ENCODE data around the gene GFOD1.

The GFOD1 gene

DNA sequence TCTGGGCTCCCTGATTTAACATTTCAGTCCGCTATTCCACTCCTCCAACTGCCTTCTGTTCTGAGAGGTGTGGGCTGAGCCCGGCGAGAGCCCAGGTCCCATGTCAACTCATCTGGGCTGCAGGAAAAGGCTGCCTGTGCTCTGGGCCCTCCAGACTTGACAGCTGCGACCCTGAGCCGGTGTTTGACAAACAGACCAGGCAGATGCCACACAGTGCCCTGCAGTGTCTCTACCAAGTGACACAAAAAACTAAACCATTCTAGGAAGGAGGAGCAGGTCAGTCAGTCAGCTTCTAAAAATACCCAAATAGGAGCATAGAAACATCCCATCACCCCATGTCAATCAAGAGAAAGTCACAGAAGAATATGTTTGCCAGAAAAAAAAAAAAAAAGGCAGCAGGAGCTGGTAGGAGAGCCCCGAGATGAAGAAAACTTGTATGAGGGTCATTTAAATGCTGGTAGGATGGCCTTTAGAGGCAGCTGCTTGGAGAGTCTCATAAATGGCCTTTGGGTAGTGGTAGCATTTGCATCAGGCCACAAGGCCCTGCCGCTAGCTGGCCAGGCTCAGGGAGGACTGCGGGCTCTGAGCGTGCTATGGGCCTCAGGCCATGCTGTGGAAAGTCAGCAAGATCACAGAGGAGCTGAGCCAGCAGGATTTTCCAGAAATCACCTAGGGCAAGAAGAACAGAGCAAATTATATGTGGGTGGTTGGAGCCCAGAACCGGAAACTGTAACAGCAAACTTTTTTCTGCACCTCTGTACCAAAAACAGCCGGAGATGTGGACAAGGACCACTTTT lies 36.6 kb upstream of the GFOD1 start:
- H3K14ac ChIP-seq (ENCODE audit: low read length): no peak overlapping the region
- WGBS, 2 donors (ENCODE audit: extremely low coverage in 2 of 2, insufficient read length in 2 of 2, insufficient replicate concordance in 1 of 2): no CpG with 5 or more reads among the region's 11 CpGs
- DNase-seq (ENCODE audit: low spot score): no peak
- H3K79me1 ChIP-seq (ENCODE audit: low read depth, low read length): no peaks in the 10 kb centered on the region
- no peak overlapping the region for H3K9ac ChIP-seq (ENCODE audit: low read depth, low read length, poor library complexity)
- H2BK12ac ChIP-seq (ENCODE audit: low read length): no peak overlapping the region
- H2AFZ ChIP-seq (ENCODE audit: low read length): no peak overlapping the region
- H2BK15ac ChIP-seq (ENCODE audit: low read length): no peak overlapping the region
- H3K9me3 ChIP-seq (replicated peaks in 1 of 2; ENCODE audit: control insufficient read depth in 2 of 2, insufficient read depth in 1 of 2, low read depth in 1 of 2, low read length in 2 of 2): no peaks in the 10 kb centered on the region
- no peak overlapping the region for H2BK120ac ChIP-seq (ENCODE audit: low read depth, low read length)
- H2AK5ac ChIP-seq (ENCODE audit: low read depth, low read length): no peak overlapping the region
- no peak overlapping the region for H3K27ac ChIP-seq (replicated peaks; ENCODE audit: low read length)
- no peak overlapping the region for H4K91ac ChIP-seq (ENCODE audit: low read depth, low read length, poor library complexity)
- no peak overlapping the region for H3K18ac ChIP-seq (ENCODE audit: low read length)
- H3K27me3 ChIP-seq (ENCODE audit: control insufficient read depth in 3 of 3, insufficient read depth in 3 of 3, low read depth in 1 of 3, low read length in 3 of 3): no peaks in the 10 kb centered on the region
- peaks cover 3% of the 10 kb centered on the region in 2 donors for H3K4me1 ChIP-seq (ENCODE audit: control insufficient read depth in 2 of 2, insufficient read depth in 1 of 2, low read depth in 1 of 2, low read length in 2 of 2)
- no peak overlapping the region for H3K4me3 ChIP-seq (ENCODE audit: low read length in 2 of 2)
- no peak overlapping the region for H4K8ac ChIP-seq (ENCODE audit: low read depth, low read length)
- H3K23ac ChIP-seq (ENCODE audit: low read depth, low read length, poor library complexity): no peak overlapping the region
- no peaks in the 10 kb centered on the region for H3K36me3 ChIP-seq (replicated peaks in 1 of 2; ENCODE audit: control insufficient read depth in 2 of 2, insufficient read depth in 2 of 2, low read length in 2 of 2)
- no peak overlapping the region for H3K4ac ChIP-seq (ENCODE audit: low read length)
- H3K4me2 ChIP-seq (ENCODE audit: insufficient read depth, low read length, poor library complexity, severe bottlenecking): no peak overlapping the region
- H2BK5ac ChIP-seq (ENCODE audit: low read length): no peak overlapping the region

DNA sequence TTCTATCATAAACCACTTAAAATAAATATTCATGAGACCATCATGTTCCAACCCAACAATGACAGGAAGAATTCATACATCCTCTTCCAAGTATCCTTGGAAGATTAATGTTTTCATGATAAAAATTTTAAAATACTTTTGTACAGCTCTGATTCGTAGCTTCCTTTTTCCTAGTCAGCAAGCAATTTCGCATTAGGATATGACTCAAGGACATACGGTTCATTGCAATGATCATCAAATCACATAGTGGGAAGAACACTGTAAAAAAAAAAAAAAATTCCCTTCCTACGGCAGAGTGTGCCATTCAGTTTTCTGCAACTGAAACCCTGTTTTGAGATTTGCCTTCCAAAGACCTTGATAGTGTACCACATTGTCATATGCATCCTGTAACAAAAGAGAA lies 35.3 kb upstream of the GFOD1 start:
- Histone ChIP-seq H2BK12ac (ENCODE audit: low read length) (no peak overlapping the region), H2BK120ac (ENCODE audit: low read depth, low read length) (no peak overlapping the region), H3K4me3 (ENCODE audit: low read length in 2 of 2) (no peak overlapping the region), H4K91ac (ENCODE audit: low read depth, low read length, poor library complexity) (no peak overlapping the region), H3K4me1 (ENCODE audit: control insufficient read depth in 2 of 2, insufficient read depth in 1 of 2, low read depth in 1 of 2, low read length in 2 of 2) (no peaks in the 10 kb centered on the region), H2BK5ac (ENCODE audit: low read length) (no peak overlapping the region), H3K27ac (replicated peaks; ENCODE audit: low read length) (no peak overlapping the region), H3K4ac (ENCODE audit: low read length) (no peak overlapping the region), H4K8ac (ENCODE audit: low read depth, low read length) (no peak overlapping the region), H3K9ac (ENCODE audit: low read depth, low read length, poor library complexity) (no peak overlapping the region), H3K27me3 (ENCODE audit: control insufficient read depth in 3 of 3, insufficient read depth in 3 of 3, low read depth in 1 of 3, low read length in 3 of 3) (no peaks in the 10 kb centered on the region), H3K36me3 (replicated peaks in 1 of 2; ENCODE audit: control insufficient read depth in 2 of 2, insufficient read depth in 2 of 2, low read length in 2 of 2) (no peaks in the 10 kb centered on the region), H2AK5ac (ENCODE audit: low read depth, low read length) (no peak overlapping the region), H3K14ac (ENCODE audit: low read length) (no peak overlapping the region), H3K79me1 (ENCODE audit: low read depth, low read length) (no peaks in the 10 kb centered on the region), H3K9me3 (replicated peaks in 1 of 2; ENCODE audit: control insufficient read depth in 2 of 2, insufficient read depth in 1 of 2, low read depth in 1 of 2, low read length in 2 of 2) (no peaks in the 10 kb centered on the region), H3K4me2 (ENCODE audit: insufficient read depth, low read length, poor library complexity, severe bottlenecking) (no peak overlapping the region), H2BK15ac (ENCODE audit: low read length) (no peak overlapping the region), H2AFZ (ENCODE audit: low read length) (no peak overlapping the region), H3K18ac (ENCODE audit: low read length) (no peak overlapping the region), H3K23ac (ENCODE audit: low read depth, low read length, poor library complexity) (no peak overlapping the region)
- WGBS, 2 donors (ENCODE audit: extremely low coverage in 2 of 2, insufficient read length in 2 of 2, insufficient replicate concordance in 1 of 2): no CpG with 5 or more reads among the region's 4 CpGs
- DNase-seq (ENCODE audit: low spot score): no peak

DNA sequence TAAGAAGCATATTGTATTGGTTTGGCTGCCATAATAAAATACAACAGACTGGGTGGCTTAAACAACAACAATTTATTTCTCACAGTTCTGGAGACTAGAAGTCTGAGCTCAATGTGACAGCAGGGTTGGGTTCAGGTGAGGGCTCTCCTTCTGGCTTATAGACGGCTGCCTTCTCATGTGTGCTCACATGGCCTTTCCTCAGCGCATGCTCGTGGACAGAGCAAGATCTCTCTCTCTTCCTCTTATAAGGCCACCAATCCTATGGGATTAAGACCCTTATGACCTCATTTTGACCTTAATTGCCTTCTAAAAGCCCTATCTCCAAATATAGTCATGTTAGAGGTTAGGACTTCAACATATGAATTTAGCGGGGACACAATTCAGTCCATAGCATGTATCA lies 32.4 kb upstream of the GFOD1 start:
- no CpG with 5 or more reads among the region's 4 CpGs for WGBS, 2 donors (ENCODE audit: extremely low coverage in 2 of 2, insufficient read length in 2 of 2, insufficient replicate concordance in 1 of 2)
- no peaks in the 10 kb centered on the region for H3K36me3 ChIP-seq (replicated peaks in 1 of 2; ENCODE audit: control insufficient read depth in 2 of 2, insufficient read depth in 2 of 2, low read length in 2 of 2)
- no peaks in the 10 kb centered on the region for H3K4me1 ChIP-seq (ENCODE audit: control insufficient read depth in 2 of 2, insufficient read depth in 1 of 2, low read depth in 1 of 2, low read length in 2 of 2)
- H2BK5ac ChIP-seq (ENCODE audit: low read length): no peak overlapping the region
- no peak overlapping the region for H3K14ac ChIP-seq (ENCODE audit: low read length)
- H3K9me3 ChIP-seq (replicated peaks in 1 of 2; ENCODE audit: control insufficient read depth in 2 of 2, insufficient read depth in 1 of 2, low read depth in 1 of 2, low read length in 2 of 2): no peaks in the 10 kb centered on the region
- H2AFZ ChIP-seq (ENCODE audit: low read length): no peak overlapping the region
- H2BK120ac ChIP-seq (ENCODE audit: low read depth, low read length): no peak overlapping the region
- DNase-seq (ENCODE audit: low spot score): no peak
- H3K79me1 ChIP-seq (ENCODE audit: low read depth, low read length): no peaks in the 10 kb centered on the region
- H3K4ac ChIP-seq (ENCODE audit: low read length): no peak overlapping the region
- no peak overlapping the region for H4K8ac ChIP-seq (ENCODE audit: low read depth, low read length)
- no peak overlapping the region for H2BK12ac ChIP-seq (ENCODE audit: low read length)
- H3K18ac ChIP-seq (ENCODE audit: low read length): no peak overlapping the region
- H3K4me2 ChIP-seq (ENCODE audit: insufficient read depth, low read length, poor library complexity, severe bottlenecking): no peak overlapping the region
- no peak overlapping the region for H3K23ac ChIP-seq (ENCODE audit: low read depth, low read length, poor library complexity)
- no peak overlapping the region for H4K91ac ChIP-seq (ENCODE audit: low read depth, low read length, poor library complexity)
- no peak overlapping the region for H2AK5ac ChIP-seq (ENCODE audit: low read depth, low read length)
- H3K4me3 ChIP-seq (ENCODE audit: low read length in 2 of 2): no peak overlapping the region
- H3K27ac ChIP-seq (replicated peaks; ENCODE audit: low read length): no peak overlapping the region
- H2BK15ac ChIP-seq (ENCODE audit: low read length): no peak overlapping the region
- no peak overlapping the region for H3K9ac ChIP-seq (ENCODE audit: low read depth, low read length, poor library complexity)
- peaks cover 0 to 14% (median 0%) of the 10 kb centered on the region in 3 experiments for H3K27me3 ChIP-seq (ENCODE audit: control insufficient read depth in 3 of 3, insufficient read depth in 3 of 3, low read depth in 1 of 3, low read length in 3 of 3)

DNA sequence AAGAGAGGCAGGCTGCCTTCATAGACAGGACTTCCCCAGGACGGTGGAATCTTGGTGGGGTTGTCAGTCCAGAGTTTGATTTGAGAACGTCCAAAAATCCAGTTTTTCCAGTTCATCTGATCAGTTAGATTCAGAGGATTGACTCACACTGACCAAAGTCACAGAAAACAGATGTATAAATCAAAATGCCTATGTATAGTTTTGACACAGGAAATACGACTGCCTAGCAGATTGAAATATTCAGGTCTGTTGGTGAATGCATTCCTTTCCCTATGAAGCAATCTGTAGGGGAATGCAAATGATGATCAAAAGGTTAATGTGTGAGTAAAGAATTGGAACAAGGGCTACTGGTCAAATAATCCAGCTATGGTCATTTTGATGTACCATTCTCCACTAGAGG lies 29.7 kb upstream of the GFOD1 start:
- no peak overlapping the region for H2BK15ac ChIP-seq (ENCODE audit: low read length)
- no peaks in the 10 kb centered on the region for H3K9me3 ChIP-seq (replicated peaks in 1 of 2; ENCODE audit: control insufficient read depth in 2 of 2, insufficient read depth in 1 of 2, low read depth in 1 of 2, low read length in 2 of 2)
- no peak for DNase-seq (ENCODE audit: low spot score)
- no peak overlapping the region for H3K23ac ChIP-seq (ENCODE audit: low read depth, low read length, poor library complexity)
- H3K14ac ChIP-seq (ENCODE audit: low read length): no peak overlapping the region
- H2AFZ ChIP-seq (ENCODE audit: low read length): no peak overlapping the region
- H3K4ac ChIP-seq (ENCODE audit: low read length): no peak overlapping the region
- no CpG with 5 or more reads among the region's 3 CpGs for WGBS, 2 donors (ENCODE audit: extremely low coverage in 2 of 2, insufficient read length in 2 of 2, insufficient replicate concordance in 1 of 2)
- H3K4me1 ChIP-seq (ENCODE audit: control insufficient read depth in 2 of 2, insufficient read depth in 1 of 2, low read depth in 1 of 2, low read length in 2 of 2): no peaks in the 10 kb centered on the region
- H2BK12ac ChIP-seq (ENCODE audit: low read length): no peak overlapping the region
- no peak overlapping the region for H3K18ac ChIP-seq (ENCODE audit: low read length)
- no peak overlapping the region for H2BK120ac ChIP-seq (ENCODE audit: low read depth, low read length)
- H4K91ac ChIP-seq (ENCODE audit: low read depth, low read length, poor library complexity): no peak overlapping the region
- H3K36me3 ChIP-seq (replicated peaks in 1 of 2; ENCODE audit: control insufficient read depth in 2 of 2, insufficient read depth in 2 of 2, low read length in 2 of 2): no peaks in the 10 kb centered on the region
- peaks cover 0 to 14% (median 0%) of the 10 kb centered on the region in 3 experiments for H3K27me3 ChIP-seq (ENCODE audit: control insufficient read depth in 3 of 3, insufficient read depth in 3 of 3, low read depth in 1 of 3, low read length in 3 of 3)
- H3K79me1 ChIP-seq (ENCODE audit: low read depth, low read length): no peaks in the 10 kb centered on the region
- no peak overlapping the region for H2BK5ac ChIP-seq (ENCODE audit: low read length)
- no peak overlapping the region for H3K4me3 ChIP-seq (ENCODE audit: low read length in 2 of 2)
- no peak overlapping the region for H4K8ac ChIP-seq (ENCODE audit: low read depth, low read length)
- no peak overlapping the region for H3K4me2 ChIP-seq (ENCODE audit: insufficient read depth, low read length, poor library complexity, severe bottlenecking)
- no peak overlapping the region for H3K9ac ChIP-seq (ENCODE audit: low read depth, low read length, poor library complexity)
- H2AK5ac ChIP-seq (ENCODE audit: low read depth, low read length): no peak overlapping the region
- no peak overlapping the region for H3K27ac ChIP-seq (replicated peaks; ENCODE audit: low read length)

All from neuronal stem cell (in vitro differentiated cells).